GM12873 (cell line): ENCODE data around the gene PUS1.

ENCODE experiments used
- CTCF ChIP-seq: IDR thresholded peaks from 2 replicates; pipeline ENCODE4 v1.5.1; 2012; ENCODE audit warnings: low read depth, mild to moderate bottlenecking, moderate library complexity, low read length, control low read depth; ENCODE audit not compliant: insufficient read depth; ENCODE audit errors: missing control alignments

The PUS1 gene

GRCh38 chr12:131905630-131906091, 23.4 kb upstream of the PUS1 start:
- TF ChIP-seq CTCF = no peak

- no peak for TF ChIP-seq CTCF
These were observed 21.5 kb upstream of the PUS1 start for GRCh38 chr12:131907379-131908091.

- TF ChIP-seq CTCF = no peak
These were observed 20.7 kb upstream of the PUS1 start for GRCh38 chr12:131908092-131909080.

- no peak for TF ChIP-seq CTCF
These were observed 19.9 kb upstream of the PUS1 start for GRCh38 chr12:131909081-131909751.

- TF ChIP-seq CTCF = no peak
These were observed 19.3 kb upstream of the PUS1 start for GRCh38 chr12:131909752-131910219.

GRCh38 chr12:131910302-131911027, 18.6 kb upstream of the PUS1 start:
- no peak for TF ChIP-seq CTCF
